ENCODE results near the gene RPL18A.

DNA sequence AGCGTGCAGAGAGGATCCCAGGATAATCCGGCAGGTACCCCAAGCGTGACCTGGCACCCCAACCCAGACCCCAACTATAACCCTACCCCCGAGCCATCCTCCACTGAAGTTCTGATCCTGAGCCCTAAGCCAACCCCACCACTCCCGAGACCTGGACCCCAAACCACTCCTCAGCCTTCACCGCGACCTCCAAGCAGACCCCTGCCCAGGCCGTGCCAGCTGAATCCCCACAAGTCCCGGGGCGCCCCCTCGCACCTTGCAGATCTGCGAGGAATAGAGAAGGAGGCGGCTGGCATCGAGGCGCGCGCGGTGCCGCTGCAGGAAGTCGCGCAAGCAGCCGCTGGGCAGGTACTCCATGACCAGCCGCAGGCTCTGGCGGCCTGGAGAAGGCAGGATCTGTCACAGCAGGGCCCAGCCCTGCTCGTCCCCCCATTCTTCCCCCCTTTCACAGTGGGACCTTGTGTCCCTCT is 28.3 kb upstream of the RPL18A start:
- TF ChIP-seq, protein P1, sequence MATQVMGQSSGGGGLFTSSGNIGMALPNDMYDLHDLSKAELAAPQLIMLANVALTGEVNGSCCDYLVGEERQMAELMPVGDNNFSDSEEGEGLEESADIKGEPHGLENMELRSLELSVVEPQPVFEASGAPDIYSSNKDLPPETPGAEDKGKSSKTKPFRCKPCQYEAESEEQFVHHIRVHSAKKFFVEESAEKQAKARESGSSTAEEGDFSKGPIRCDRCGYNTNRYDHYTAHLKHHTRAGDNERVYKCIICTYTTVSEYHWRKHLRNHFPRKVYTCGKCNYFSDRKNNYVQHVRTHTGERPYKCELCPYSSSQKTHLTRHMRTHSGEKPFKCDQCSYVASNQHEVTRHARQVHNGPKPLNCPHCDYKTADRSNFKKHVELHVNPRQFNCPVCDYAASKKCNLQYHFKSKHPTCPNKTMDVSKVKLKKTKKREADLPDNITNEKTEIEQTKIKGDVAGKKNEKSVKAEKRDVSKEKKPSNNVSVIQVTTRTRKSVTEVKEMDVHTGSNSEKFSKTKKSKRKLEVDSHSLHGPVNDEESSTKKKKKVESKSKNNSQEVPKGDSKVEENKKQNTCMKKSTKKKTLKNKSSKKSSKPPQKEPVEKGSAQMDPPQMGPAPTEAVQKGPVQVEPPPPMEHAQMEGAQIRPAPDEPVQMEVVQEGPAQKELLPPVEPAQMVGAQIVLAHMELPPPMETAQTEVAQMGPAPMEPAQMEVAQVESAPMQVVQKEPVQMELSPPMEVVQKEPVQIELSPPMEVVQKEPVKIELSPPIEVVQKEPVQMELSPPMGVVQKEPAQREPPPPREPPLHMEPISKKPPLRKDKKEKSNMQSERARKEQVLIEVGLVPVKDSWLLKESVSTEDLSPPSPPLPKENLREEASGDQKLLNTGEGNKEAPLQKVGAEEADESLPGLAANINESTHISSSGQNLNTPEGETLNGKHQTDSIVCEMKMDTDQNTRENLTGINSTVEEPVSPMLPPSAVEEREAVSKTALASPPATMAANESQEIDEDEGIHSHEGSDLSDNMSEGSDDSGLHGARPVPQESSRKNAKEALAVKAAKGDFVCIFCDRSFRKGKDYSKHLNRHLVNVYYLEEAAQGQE (IDR thresholded peaks at IDR 0.05; ENCODE audit: insufficient read depth in 1 of 2, low read depth in 2 of 2, low read length in 1 of 2), result no peak
- TF ChIP-seq, protein P2, sequence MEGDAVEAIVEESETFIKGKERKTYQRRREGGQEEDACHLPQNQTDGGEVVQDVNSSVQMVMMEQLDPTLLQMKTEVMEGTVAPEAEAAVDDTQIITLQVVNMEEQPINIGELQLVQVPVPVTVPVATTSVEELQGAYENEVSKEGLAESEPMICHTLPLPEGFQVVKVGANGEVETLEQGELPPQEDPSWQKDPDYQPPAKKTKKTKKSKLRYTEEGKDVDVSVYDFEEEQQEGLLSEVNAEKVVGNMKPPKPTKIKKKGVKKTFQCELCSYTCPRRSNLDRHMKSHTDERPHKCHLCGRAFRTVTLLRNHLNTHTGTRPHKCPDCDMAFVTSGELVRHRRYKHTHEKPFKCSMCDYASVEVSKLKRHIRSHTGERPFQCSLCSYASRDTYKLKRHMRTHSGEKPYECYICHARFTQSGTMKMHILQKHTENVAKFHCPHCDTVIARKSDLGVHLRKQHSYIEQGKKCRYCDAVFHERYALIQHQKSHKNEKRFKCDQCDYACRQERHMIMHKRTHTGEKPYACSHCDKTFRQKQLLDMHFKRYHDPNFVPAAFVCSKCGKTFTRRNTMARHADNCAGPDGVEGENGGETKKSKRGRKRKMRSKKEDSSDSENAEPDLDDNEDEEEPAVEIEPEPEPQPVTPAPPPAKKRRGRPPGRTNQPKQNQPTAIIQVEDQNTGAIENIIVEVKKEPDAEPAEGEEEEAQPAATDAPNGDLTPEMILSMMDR (IDR thresholded peaks at IDR 0.05), result no peak
- no peak for TF ChIP-seq POLR2AphosphoS5 (IDR thresholded peaks at IDR 0.05; ENCODE audit: low read depth, low read length)

Data from Panc1 (cell line).